NK-92 (cell line): Measurements from ENCODE around the gene MRPS7.
A peak's percentile ranks its signal among the peaks of the same experiment; 100 is the strongest.

Experiments used
- DNase-seq: peaks from one replicate; lab custom pipeline; 2025; ENCODE audit not compliant: unreplicated experiment; lab: John Stamatoyannopoulos, UW

Gene MRPS7

GRCh38 chr17:75261336-75262111 is at the start of gene MRPS7, which contains the start of gene GGA3:
MRPS7 (plus strand) TSS chr17:75261879; CDS start chr17:75261901, 22 bp downstream.
GGA3 (minus strand) TSS chr17:75261606; CDS start chr17:75261587, 19 bp downstream.
- DNase-seq: peak; percentile 66

- no peak for DNase-seq
Measured at GRCh38 chr17:75218131-75218530, 43.5 kb upstream of the MRPS7 start.

- DNase-seq: no peak
Measured at GRCh38 chr17:75219815-75220214, 41.9 kb upstream of the MRPS7 start.

- DNase-seq: no peak
Measured at GRCh38 chr17:75225016-75225415, 36.7 kb upstream of the MRPS7 start.

GRCh38 chr17:75227729-75228128 is 34.0 kb upstream of the MRPS7 start:
- DNase-seq: no peak

- no peak for DNase-seq
Measured at GRCh38 chr17:75228305-75228704, 33.4 kb upstream of the MRPS7 start.

- no peak for DNase-seq
Measured at GRCh38 chr17:75228847-75229246, 32.8 kb upstream of the MRPS7 start.

- no peak for DNase-seq
Measured at GRCh38 chr17:75231071-75231470, 30.6 kb upstream of the MRPS7 start.

- DNase-seq: no peak
Measured at GRCh38 chr17:75231741-75232464, 29.8 kb upstream of the MRPS7 start.

GRCh38 chr17:75232786-75233185 is 28.9 kb upstream of the MRPS7 start:
- no peak for DNase-seq

- no peak for DNase-seq
Measured at GRCh38 chr17:75237100-75238014, 24.3 kb upstream of the MRPS7 start.

- DNase-seq: no peak
Measured at GRCh38 chr17:75238020-75238580, 23.6 kb upstream of the MRPS7 start.

GRCh38 chr17:75238684-75239191 is 22.9 kb upstream of the MRPS7 start:
- no peak for DNase-seq

- no peak for DNase-seq
Measured at GRCh38 chr17:75239214-75239613, 22.5 kb upstream of the MRPS7 start.

GRCh38 chr17:75239778-75240393 is 21.8 kb upstream of the MRPS7 start:
- DNase-seq: no peak

- no peak for DNase-seq
Measured at GRCh38 chr17:75240394-75241142, 21.1 kb upstream of the MRPS7 start.

GRCh38 chr17:75241143-75241430 is 20.6 kb upstream of the MRPS7 start:
- DNase-seq: no peak

GRCh38 chr17:75241502-75241901 is 20.2 kb upstream of the MRPS7 start:
- DNase-seq: no peak

- no peak for DNase-seq
Measured at GRCh38 chr17:75241996-75242460, 19.7 kb upstream of the MRPS7 start.
